Activated naive CD4-positive, alpha-beta T cell treated with anti-CD3 and anti-CD28 coated beads, Interleukin-2, amount 50 U/mL, for 16 hours (primary cell): Measurements from ENCODE around the gene PRCD.

Source experiments
- DNase-seq: peaks from one replicate; pipeline ENCODE4 v3.0.0-alpha.2; 2020

The PRCD gene

GRCh38 chr17:76542566-76542971 is 2.7 kb downstream of the PRCD start:
- no peak for DNase-seq

GRCh38 chr17:76542984-76543383 is 3.1 kb downstream of the PRCD start:
- DNase-seq: no peak

- no peak for DNase-seq
These were observed 3.6 kb downstream of the PRCD start for GRCh38 chr17:76543482-76543825.

GRCh38 chr17:76543826-76544545 is 4.1 kb downstream of the PRCD start:
- no peak for DNase-seq

GRCh38 chr17:76544546-76545365 is 4.9 kb downstream of the PRCD start:
- DNase-seq: no peak

- no peak for DNase-seq
These were observed 6.2 kb downstream of the PRCD start for GRCh38 chr17:76545918-76546555.

- DNase-seq: no peak
These were observed 6.8 kb downstream of the PRCD start for GRCh38 chr17:76546556-76547182.

- peak; percentile 49 for DNase-seq
These were observed 7.4 kb downstream of the PRCD start for GRCh38 chr17:76547183-76547641.

- no peak for DNase-seq
These were observed 7.9 kb downstream of the PRCD start for GRCh38 chr17:76547642-76548202.

- DNase-seq: no peak
These were observed 8.8 kb downstream of the PRCD start for GRCh38 chr17:76548378-76549214.

- no peak for DNase-seq
These were observed 9.3 kb downstream of the PRCD start for GRCh38 chr17:76549215-76549518.

- DNase-seq: no peak
These were observed 9.7 kb downstream of the PRCD start for GRCh38 chr17:76549539-76549938.

GRCh38 chr17:76550712-76551615 is 11.1 kb downstream of the PRCD start:
- DNase-seq: no peak

- no peak for DNase-seq
These were observed 11.8 kb downstream of the PRCD start for GRCh38 chr17:76551685-76552084.

- no peak for DNase-seq
These were observed 13.5 kb downstream of the PRCD start for GRCh38 chr17:76553178-76553908.

GRCh38 chr17:76554131-76554530 is 14.3 kb downstream of the PRCD start:
- DNase-seq: no peak

GRCh38 chr17:76556765-76557367 is 17.0 kb downstream of the PRCD start:
- DNase-seq: peak; percentile 46

GRCh38 chr17:76557368-76558197 is 17.7 kb downstream of the PRCD start:
- DNase-seq: peak; percentile 93
